WTC11 (cell line): Measurements from ENCODE around the gene GMPR.

Source experiments
- ELF4 ChIP-seq: sonication (generic); formaldehyde crosslinking; IDR thresholded peaks from 2 replicates; pipeline ENCODE4 v1.8.1; 2022; ENCODE audit warnings: low read depth, mild to moderate bottlenecking, moderate library complexity, missing genetic modification reagents
- ETV6 ChIP-seq: sonication (generic); formaldehyde crosslinking; IDR thresholded peaks from 2 replicates; pipeline ENCODE4 v1.8.1; 2022; ENCODE audit warnings: mild to moderate bottlenecking, missing genetic modification reagents
- FOXJ3 ChIP-seq: sonication (generic); formaldehyde crosslinking; IDR thresholded peaks from 2 replicates; pipeline ENCODE4 v1.9.0; 2021; ENCODE audit warnings: missing genetic modification reagents, mild to moderate bottlenecking, borderline replicate concordance
- FOXK1 ChIP-seq: sonication (generic); formaldehyde crosslinking; IDR thresholded peaks from 2 replicates; pipeline ENCODE4 v1.8.0; 2022; ENCODE audit warnings: mild to moderate bottlenecking, moderate library complexity, missing genetic modification reagents
- GABPB1 ChIP-seq: sonication (generic); formaldehyde crosslinking; IDR thresholded peaks from 2 replicates; pipeline ENCODE4 v1.8.1; 2023; ENCODE audit warnings: mild to moderate bottlenecking, missing genetic modification reagents
- PRRX2 ChIP-seq: fragments of 250-450 bp; sonication (Bioruptor Pico); IDR thresholded peaks from 2 replicates; pipeline ENCODE4 v1.8.0; 2021; ENCODE audit warnings: mild to moderate bottlenecking
- RELA ChIP-seq: sonication (generic); formaldehyde crosslinking; IDR thresholded peaks from 2 replicates; pipeline ENCODE4 v1.8.1; 2022; ENCODE audit warnings: missing genetic modification reagents, mild to moderate bottlenecking, borderline replicate concordance
- TF ChIP-seq, protein P1 (sequence below): fragments of 200-600 bp; IDR thresholded peaks from 2 replicates; pipeline ENCODE4 v1.8.0; 2022; ENCODE audit warnings: antibody characterized with exemption
- TF ChIP-seq, protein P2 (sequence below): sonication (generic); formaldehyde crosslinking; IDR thresholded peaks from 2 replicates; pipeline ENCODE4 v1.8.1; 2023; ENCODE audit warnings: mild to moderate bottlenecking, moderate library complexity, missing genetic modification reagents
- TF ChIP-seq, protein P3 (sequence below): sonication (generic); formaldehyde crosslinking; IDR thresholded peaks from 2 replicates; pipeline ENCODE4 v1.8.0; 2022; ENCODE audit warnings: mild to moderate bottlenecking, missing genetic modification reagents
- TF ChIP-seq, protein P4 (sequence below): sonication (generic); formaldehyde crosslinking; IDR thresholded peaks from 2 replicates; pipeline ENCODE4 v1.8.1; 2022; ENCODE audit warnings: low read depth, missing genetic modification reagents, borderline replicate concordance
- TF ChIP-seq, protein P5 (sequence below): sonication (generic); formaldehyde crosslinking; IDR thresholded peaks from 2 replicates; pipeline ENCODE4 v1.8.1; 2022; ENCODE audit warnings: mild to moderate bottlenecking, moderate library complexity, missing genetic modification reagents

DNA sequence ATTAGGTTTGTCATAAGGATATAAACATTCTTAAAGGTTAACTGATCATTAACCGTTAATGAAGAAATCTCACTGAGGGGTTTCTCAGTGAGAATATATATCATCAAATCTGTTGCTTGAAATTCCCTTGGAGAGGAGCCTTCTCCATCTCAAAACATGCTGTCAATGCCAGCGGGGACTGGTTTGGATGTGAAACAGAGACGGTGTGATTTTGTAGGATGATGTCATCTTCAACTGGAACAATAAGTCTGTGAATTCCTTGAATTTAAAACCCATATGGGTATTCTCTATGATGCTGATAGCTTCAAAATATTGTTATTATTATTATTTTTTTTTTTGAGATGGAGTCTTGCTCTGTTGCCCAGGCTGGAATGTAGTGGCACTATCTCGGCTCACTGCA lies 75.9 kb downstream of the GMPR start:
- TF ChIP-seq, protein P1, sequence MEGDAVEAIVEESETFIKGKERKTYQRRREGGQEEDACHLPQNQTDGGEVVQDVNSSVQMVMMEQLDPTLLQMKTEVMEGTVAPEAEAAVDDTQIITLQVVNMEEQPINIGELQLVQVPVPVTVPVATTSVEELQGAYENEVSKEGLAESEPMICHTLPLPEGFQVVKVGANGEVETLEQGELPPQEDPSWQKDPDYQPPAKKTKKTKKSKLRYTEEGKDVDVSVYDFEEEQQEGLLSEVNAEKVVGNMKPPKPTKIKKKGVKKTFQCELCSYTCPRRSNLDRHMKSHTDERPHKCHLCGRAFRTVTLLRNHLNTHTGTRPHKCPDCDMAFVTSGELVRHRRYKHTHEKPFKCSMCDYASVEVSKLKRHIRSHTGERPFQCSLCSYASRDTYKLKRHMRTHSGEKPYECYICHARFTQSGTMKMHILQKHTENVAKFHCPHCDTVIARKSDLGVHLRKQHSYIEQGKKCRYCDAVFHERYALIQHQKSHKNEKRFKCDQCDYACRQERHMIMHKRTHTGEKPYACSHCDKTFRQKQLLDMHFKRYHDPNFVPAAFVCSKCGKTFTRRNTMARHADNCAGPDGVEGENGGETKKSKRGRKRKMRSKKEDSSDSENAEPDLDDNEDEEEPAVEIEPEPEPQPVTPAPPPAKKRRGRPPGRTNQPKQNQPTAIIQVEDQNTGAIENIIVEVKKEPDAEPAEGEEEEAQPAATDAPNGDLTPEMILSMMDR: no peak
- TF ChIP-seq GABPB1 (CRISPR knock-in tag): no peak
- TF ChIP-seq, protein P2, sequence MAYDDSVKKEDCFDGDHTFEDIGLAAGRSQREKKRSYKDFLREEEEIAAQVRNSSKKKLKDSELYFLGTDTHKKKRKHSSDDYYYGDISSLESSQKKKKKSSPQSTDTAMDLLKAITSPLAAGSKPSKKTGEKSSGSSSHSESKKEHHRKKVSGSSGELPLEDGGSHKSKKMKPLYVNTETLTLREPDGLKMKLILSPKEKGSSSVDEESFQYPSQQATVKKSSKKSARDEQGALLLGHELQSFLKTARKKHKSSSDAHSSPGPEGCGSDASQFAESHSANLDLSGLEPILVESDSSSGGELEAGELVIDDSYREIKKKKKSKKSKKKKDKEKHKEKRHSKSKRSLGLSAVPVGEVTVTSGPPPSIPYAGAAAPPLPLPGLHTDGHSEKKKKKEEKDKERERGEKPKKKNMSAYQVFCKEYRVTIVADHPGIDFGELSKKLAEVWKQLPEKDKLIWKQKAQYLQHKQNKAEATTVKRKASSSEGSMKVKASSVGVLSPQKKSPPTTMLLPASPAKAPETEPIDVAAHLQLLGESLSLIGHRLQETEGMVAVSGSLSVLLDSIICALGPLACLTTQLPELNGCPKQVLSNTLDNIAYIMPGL: no peak
- no peak for TF ChIP-seq FOXJ3
- no peak for TF ChIP-seq RELA
- TF ChIP-seq, protein P3, sequence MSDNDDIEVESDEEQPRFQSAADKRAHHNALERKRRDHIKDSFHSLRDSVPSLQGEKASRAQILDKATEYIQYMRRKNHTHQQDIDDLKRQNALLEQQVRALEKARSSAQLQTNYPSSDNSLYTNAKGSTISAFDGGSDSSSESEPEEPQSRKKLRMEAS (CRISPR knock-in tag): no peak
- TF ChIP-seq, protein P4, sequence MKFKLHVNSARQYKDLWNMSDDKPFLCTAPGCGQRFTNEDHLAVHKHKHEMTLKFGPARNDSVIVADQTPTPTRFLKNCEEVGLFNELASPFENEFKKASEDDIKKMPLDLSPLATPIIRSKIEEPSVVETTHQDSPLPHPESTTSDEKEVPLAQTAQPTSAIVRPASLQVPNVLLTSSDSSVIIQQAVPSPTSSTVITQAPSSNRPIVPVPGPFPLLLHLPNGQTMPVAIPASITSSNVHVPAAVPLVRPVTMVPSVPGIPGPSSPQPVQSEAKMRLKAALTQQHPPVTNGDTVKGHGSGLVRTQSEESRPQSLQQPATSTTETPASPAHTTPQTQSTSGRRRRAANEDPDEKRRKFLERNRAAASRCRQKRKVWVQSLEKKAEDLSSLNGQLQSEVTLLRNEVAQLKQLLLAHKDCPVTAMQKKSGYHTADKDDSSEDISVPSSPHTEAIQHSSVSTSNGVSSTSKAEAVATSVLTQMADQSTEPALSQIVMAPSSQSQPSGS: no peak
- no peak for TF ChIP-seq ETV6 (CRISPR knock-in tag)
- TF ChIP-seq, protein P5, sequence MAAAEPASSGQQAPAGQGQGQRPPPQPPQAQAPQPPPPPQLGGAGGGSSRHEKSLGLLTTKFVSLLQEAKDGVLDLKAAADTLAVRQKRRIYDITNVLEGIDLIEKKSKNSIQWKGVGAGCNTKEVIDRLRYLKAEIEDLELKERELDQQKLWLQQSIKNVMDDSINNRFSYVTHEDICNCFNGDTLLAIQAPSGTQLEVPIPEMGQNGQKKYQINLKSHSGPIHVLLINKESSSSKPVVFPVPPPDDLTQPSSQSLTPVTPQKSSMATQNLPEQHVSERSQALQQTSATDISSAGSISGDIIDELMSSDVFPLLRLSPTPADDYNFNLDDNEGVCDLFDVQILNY (CRISPR knock-in tag): no peak
- no peak for TF ChIP-seq ELF4 (CRISPR knock-in tag)
- TF ChIP-seq PRRX2 (CRISPR knock-in tag): no peak
- no peak for TF ChIP-seq FOXK1
